HUES48 (cell line): ENCODE measurements around the gene LHX5.
A peak's percentile ranks its signal among the peaks of the same experiment; 100 is the strongest.

ENCODE experiments used
- H3K27ac ChIP-seq: one replicate; pipeline ENCODE4 v1.7.0; 2013; ENCODE audit warnings: low read depth, low read length, inconsistent platforms
- H3K27me3 ChIP-seq: 2 replicates; pipeline ENCODE4 v1.6.1; 2013; ENCODE audit warnings: mild to moderate bottlenecking, low read length; ENCODE audit not compliant: control insufficient read depth, insufficient read depth
- H3K36me3 ChIP-seq: 2 replicates; pipeline ENCODE4 v1.6.1; 2013; ENCODE audit warnings: low read length; ENCODE audit not compliant: control insufficient read depth, insufficient read depth
- H3K4me1 ChIP-seq: 2 replicates; pipeline ENCODE4 v1.6.1; 2013; ENCODE audit warnings: mild to moderate bottlenecking, low read length; ENCODE audit not compliant: control insufficient read depth, insufficient read depth
- H3K4me3 ChIP-seq: 2 replicates; pipeline ENCODE4 v1.5.1; 2013; ENCODE audit warnings: mild to moderate bottlenecking, low read depth, low read length
- H3K9ac ChIP-seq: 2 replicates; pipeline ENCODE4 v1.6.1; 2013; ENCODE audit warnings: mild to moderate bottlenecking, low read depth, low read length, moderate library complexity
- H3K9me3 ChIP-seq: 2 replicates; pipeline ENCODE4 v1.6.1; 2013; ENCODE audit warnings: low read length; ENCODE audit not compliant: control insufficient read depth, insufficient read depth

Gene LHX5

DNA sequence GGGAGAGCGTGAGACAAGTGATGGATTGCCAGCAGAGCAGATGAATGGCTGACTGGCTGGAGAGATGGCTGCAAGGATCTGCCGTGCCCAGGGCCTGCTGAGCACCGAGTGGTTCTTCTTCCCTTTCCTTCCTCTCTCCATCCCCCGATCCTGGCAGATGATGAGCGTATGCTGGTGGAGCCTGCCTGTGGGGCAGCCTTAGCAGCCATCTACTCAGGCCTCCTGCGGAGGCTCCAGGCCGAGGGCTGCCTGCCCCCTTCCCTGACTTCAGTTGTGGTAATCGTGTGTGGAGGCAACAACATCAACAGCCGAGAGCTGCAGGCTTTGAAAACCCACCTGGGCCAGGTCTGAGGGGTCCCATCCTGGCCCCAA, 34.0 kb downstream of the LHX5 start:
- H3K4me1 ChIP-seq, result peaks cover 4% of the 10 kb centered on the region; the same call in 1 of the 2 replicates
- H3K27ac ChIP-seq, result no peak overlapping the region
- no peak overlapping the region for H3K9ac ChIP-seq
- no peaks in the 10 kb centered on the region for H3K9me3 ChIP-seq
- H3K27me3 ChIP-seq, result no peaks in the 10 kb centered on the region; the same call in 1 of the 2 replicates
- H3K36me3 ChIP-seq, result no peaks in the 10 kb centered on the region
- no peak overlapping the region for H3K4me3 ChIP-seq

DNA sequence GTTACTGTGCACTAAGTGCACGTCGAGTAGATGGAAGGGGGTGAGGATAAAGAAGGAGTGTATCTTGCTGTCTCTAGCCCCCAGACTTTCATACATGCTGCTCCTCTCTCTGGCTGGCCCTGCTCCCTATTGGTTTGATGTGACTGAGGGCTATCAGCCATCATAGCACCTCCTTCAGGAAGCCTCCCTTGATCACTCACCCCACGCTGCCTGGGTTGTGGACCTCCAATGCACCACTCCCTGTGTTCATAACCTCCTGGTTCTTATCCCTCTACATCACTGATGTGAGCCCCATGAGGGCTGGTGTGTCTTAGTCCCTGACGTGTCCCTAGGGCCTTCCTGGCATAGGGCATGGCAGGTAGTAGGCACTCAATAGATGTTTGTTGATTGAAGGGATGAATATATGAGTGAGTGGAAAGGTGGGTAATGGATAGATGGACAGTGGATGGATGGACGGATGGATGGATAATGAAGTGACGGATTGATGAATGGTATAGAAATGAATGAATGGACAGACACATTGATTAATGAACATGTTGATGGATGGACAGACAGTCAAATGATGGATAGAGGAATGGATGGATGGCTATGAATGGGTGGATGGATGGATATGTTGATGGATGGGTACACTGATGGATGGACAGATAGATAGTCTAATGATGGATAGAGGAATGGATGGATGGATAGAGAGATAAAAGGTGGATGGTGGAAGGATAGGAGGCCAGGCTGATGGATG, 34.5 kb downstream of the LHX5 start:
- H3K9me3 ChIP-seq, result no peaks in the 10 kb centered on the region
- no peaks in the 10 kb centered on the region; the same call in 1 of the 2 replicates for H3K27me3 ChIP-seq
- no peak overlapping the region for H3K4me3 ChIP-seq
- no peak overlapping the region for H3K27ac ChIP-seq
- peaks cover 4% of the 10 kb centered on the region; the same call in 1 of the 2 replicates for H3K4me1 ChIP-seq
- H3K36me3 ChIP-seq, result no peaks in the 10 kb centered on the region
- no peak overlapping the region for H3K9ac ChIP-seq

DNA sequence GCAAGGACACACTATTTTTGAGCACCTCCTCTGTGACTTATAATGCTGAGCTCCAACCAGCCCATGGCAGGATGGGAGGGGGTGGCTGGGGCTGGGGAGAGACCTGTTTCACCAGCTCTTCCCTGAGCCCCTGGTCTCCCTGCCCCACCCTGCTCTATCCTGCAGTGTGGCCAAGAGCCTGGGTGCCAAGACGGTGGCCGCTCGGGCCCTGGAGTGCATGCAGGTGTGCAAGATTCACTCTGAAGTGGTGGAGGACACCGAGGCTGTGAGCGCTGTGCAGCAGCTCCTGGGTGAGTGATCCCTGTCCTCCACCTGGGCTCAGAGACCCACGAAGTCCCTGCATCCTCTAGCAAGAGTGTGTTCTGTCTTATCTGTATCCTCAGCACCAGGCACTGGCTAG, 35.1 kb downstream of the LHX5 start:
- H3K27me3 ChIP-seq, result no peaks in the 10 kb centered on the region; the same call in 1 of the 2 replicates
- no peak overlapping the region for H3K9ac ChIP-seq
- no peaks in the 10 kb centered on the region for H3K9me3 ChIP-seq
- peaks cover 4% of the 10 kb centered on the region; the same call in 1 of the 2 replicates for H3K4me1 ChIP-seq
- no peak overlapping the region for H3K4me3 ChIP-seq
- H3K36me3 ChIP-seq, result no peaks in the 10 kb centered on the region
- H3K27ac ChIP-seq, result no peak overlapping the region

DNA sequence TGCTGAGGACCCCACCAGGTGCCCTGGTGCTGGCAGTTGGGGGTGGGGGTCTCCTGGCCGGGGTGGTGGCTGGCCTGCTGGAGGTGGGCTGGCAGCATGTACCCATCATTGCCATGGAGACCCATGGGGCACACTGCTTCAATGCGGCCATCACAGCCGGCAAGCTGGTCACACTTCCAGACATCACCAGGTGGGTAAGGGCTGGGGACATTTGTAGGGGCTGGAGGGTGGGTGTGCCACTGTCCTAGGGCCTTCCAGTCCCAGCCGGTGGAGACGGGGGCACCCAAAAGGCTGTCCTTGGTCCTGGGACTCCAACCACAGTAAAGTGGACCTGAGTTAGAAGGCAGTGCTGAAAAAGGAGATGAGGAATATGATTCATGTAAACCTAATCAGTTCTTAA, 36.3 kb downstream of the LHX5 start:
- no peak overlapping the region for H3K4me3 ChIP-seq
- H3K9me3 ChIP-seq, result no peaks in the 10 kb centered on the region
- H3K36me3 ChIP-seq, result no peaks in the 10 kb centered on the region
- no peak overlapping the region for H3K27ac ChIP-seq
- no peak overlapping the region for H3K9ac ChIP-seq
- peaks cover 4% of the 10 kb centered on the region; the same call in 1 of the 2 replicates for H3K4me1 ChIP-seq
- no peaks in the 10 kb centered on the region; the same call in 1 of the 2 replicates for H3K27me3 ChIP-seq

DNA sequence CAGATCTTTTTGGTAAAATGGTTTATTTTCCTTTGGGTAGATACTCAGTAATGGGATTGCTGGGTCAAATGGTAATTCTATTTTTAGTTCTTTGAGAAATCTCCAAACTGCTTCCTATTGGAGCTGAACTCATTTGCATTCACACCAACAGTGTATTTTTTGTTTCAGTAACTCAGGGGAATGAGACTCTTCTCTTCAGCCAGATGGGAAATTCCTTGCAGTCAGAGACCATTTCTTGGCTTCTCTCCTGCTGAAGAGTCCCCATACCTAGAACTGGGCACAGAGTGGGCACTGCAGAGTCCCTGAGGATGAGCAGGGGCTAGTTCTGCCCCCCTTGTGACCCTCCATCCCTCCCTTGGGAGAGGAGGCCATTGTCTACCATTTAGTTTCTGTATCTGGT, 38.7 kb downstream of the LHX5 start:
- H3K27me3 ChIP-seq, result no peaks in the 10 kb centered on the region
- no peaks in the 10 kb centered on the region for H3K4me1 ChIP-seq
- no peak overlapping the region for H3K9ac ChIP-seq
- H3K4me3 ChIP-seq, result no peak overlapping the region
- H3K36me3 ChIP-seq, result no peaks in the 10 kb centered on the region
- H3K27ac ChIP-seq, result no peak overlapping the region
- H3K9me3 ChIP-seq, result no peaks in the 10 kb centered on the region

DNA sequence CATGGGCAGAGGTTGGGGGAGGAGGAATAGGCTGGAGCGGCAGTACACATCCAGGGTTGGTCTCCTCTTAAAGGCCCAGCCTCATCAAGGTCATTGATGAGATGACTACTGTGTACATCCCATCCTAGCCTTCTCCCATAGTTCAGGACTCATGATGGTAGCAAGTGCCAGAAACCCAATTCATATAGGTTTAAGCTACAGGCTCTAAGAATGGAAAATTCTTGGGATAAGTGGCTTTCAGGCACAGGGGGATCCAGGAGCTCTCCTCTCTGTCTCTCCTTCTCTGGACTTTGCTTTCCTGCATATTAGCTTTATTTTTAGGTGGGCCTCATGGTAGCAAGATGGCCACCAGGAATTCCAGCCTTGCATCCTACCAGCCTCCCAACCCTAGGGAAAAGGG, 43.2 kb downstream of the LHX5 start:
- Histone ChIP-seq H3K36me3 (no peaks in the 10 kb centered on the region), H3K4me1 (no peaks in the 10 kb centered on the region), H3K4me3 (no peak overlapping the region), H3K9me3 (no peaks in the 10 kb centered on the region), H3K27ac (no peak overlapping the region), H3K9ac (no peak overlapping the region), H3K27me3 (no peaks in the 10 kb centered on the region)

DNA sequence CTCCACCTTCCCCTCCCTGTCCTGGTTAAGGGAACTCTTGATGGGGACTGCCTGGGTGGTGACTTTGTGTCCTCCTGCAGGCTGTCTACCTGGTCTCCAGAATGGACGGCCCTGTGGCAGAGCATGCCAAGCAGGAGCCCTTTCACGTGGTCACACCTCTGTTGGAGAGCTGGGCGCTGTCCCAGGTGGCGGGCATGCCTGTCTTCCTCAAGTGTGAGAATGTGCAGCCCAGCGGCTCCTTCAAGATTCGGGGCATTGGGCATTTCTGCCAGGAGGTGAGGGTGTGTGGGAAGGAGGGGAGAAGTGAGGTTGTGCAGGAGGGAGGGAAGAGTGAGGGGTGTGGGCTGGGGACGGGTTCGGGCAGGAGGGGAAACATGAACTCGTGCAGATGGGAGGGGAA, 43.8 kb downstream of the LHX5 start:
- no peak overlapping the region for H3K9ac ChIP-seq
- no peaks in the 10 kb centered on the region for H3K27me3 ChIP-seq
- no peak overlapping the region for H3K4me3 ChIP-seq
- H3K9me3 ChIP-seq, result no peaks in the 10 kb centered on the region
- H3K36me3 ChIP-seq, result no peaks in the 10 kb centered on the region
- no peak overlapping the region for H3K27ac ChIP-seq
- no peaks in the 10 kb centered on the region for H3K4me1 ChIP-seq

DNA sequence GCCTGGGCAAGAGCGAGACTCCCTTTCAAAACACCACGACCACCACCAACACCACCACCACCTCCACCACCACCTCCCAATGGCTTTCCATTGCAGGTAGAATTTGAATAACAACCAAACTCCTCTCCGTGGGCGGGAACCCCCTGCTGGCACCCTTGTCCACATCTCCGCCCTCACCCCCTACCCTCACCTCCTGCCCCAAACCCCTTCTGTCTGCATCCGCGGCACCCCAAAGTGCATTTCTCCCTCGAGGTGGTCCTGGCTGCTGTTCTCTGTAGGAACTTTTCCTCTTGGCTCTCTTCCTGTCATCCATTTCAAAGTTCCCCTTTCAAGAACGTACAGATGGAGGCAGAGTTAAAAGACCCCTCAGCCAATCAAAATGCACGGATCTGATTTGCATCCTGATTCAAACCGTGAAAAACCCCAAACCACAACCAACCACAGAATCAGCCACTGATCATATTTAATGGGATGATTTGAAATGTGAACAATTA, 45.7 kb downstream of the LHX5 start:
- Histone ChIP-seq H3K9me3 (no peaks in the 10 kb centered on the region), H3K36me3 (no peaks in the 10 kb centered on the region), H3K27ac (peak overlapping the region; percentile 81), H3K4me1 (peaks cover 4% of the 10 kb centered on the region; the same call in 1 of the 2 replicates), H3K27me3 (no peaks in the 10 kb centered on the region), H3K9ac (no peak overlapping the region), H3K4me3 (peak overlapping the region; percentile 42)

DNA sequence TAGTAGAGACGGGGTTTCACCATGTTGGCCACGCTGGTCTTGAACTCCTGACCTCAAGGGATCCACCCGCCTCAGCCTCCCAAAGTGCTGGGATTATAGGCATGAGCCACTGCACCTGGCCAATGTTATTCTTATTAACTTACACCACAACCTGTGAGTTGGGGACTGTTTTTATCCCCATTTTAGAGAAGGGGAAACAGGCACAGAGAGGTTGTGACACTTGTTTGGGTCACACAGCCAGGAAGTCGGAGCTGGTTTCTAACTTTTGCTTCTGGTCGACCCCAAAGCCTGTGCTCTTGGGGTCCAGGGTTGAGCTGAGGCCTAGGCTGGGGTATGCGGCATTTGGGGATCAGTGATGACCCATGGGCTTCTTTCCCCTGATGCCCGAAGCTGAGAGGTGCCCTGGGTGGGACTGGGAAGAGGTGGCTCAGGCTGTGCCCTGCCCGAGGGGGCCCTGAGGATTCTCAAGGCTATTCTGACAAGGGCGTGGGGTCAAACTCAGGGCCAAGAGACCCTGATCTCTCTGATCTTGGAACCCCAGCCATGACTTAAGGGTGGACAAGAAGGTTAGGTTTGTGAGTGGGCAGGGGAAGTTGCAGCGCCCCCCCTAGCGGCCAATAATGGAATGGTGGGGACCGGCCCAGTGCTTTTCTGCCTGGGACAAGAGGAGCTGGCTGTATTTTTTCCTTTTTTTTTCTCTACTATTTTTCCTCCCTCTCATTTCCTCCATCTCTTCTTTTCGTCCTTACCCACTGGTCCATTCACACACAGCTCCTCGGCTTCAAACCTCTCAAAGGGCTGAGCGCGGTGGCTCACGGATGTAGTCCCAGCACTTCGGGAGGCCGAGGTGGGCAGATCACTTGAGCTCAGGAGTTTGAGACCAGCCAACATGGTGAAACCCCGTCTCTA, 46.5 kb downstream of the LHX5 start:
- H3K27ac ChIP-seq, result peak overlapping the region; percentile 81
- peak overlapping the region; percentile 42 for H3K4me3 ChIP-seq
- no peaks in the 10 kb centered on the region for H3K36me3 ChIP-seq
- peaks cover 4% of the 10 kb centered on the region; the same call in 1 of the 2 replicates for H3K4me1 ChIP-seq
- H3K27me3 ChIP-seq, result no peaks in the 10 kb centered on the region
- H3K9ac ChIP-seq, result no peak overlapping the region
- no peaks in the 10 kb centered on the region for H3K9me3 ChIP-seq

DNA sequence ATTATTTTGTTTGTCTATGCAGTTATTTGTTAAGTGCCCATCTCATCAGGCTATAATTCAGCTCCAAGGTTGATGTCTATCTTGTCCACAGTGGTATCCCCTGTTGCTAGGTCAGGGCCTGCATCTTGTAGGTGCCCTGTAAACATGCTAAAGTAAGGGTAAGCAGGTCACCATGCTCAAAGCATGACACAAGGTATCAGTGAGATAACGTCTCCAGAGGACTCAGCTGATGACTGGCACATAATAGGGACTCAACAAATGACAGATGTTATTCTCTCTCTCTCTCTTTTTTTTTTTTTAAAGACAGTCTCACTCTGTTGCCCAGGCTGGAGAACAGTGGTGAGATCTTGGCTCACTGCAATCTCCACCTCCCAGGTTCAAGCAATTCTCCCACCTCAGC, 47.2 kb downstream of the LHX5 start:
- H3K9me3 ChIP-seq, result no peaks in the 10 kb centered on the region

More for the DNA sequence above, 47.2 kb downstream of the LHX5 start:
- Histone ChIP-seq H3K4me1 (peaks cover 4% of the 10 kb centered on the region; the same call in 1 of the 2 replicates), H3K27me3 (no peaks in the 10 kb centered on the region), H3K9ac (no peak overlapping the region), H3K36me3 (no peaks in the 10 kb centered on the region), H3K27ac (no peak overlapping the region), H3K4me3 (no peak overlapping the region)
